HG03045 (cell line): ENCODE measurements around the gene RASAL1.
A peak's percentile ranks its signal among the peaks of the same experiment; 100 is the strongest.

Source experiments
- ATAC-seq: cut with Tn5 transposase; IDR thresholded peaks from one replicate; pipeline ENCODE4 v1.9.1; 2021; ENCODE audit warnings: mild to moderate bottlenecking, moderate library complexity; ENCODE audit not compliant: unreplicated experiment

RASAL1 gene

DNA sequence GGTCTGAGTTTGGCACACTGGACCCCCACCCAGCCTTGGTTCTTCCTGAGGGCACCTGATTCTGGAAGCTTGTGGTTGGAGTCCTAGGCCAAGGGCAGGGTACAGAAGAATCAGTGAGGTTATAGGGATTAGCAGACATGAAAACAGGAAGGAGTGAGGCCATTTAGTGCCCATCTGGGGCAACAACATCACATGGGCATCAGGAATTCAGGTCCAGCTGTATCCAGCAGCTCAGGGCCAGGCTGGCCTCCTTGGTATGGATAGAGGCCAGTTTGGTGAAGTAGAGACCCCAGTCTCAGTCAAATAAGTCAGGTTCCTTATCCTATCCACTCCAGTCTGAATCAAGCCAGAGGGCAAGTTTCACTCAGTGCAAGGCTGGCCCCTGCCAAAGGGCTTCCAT, 36.2 kb downstream of the RASAL1 start:
- no peak for ATAC-seq

GRCh38 chr12:113098441-113099028, 37.0 kb downstream of the RASAL1 start:
- ATAC-seq = no peak

DNA sequence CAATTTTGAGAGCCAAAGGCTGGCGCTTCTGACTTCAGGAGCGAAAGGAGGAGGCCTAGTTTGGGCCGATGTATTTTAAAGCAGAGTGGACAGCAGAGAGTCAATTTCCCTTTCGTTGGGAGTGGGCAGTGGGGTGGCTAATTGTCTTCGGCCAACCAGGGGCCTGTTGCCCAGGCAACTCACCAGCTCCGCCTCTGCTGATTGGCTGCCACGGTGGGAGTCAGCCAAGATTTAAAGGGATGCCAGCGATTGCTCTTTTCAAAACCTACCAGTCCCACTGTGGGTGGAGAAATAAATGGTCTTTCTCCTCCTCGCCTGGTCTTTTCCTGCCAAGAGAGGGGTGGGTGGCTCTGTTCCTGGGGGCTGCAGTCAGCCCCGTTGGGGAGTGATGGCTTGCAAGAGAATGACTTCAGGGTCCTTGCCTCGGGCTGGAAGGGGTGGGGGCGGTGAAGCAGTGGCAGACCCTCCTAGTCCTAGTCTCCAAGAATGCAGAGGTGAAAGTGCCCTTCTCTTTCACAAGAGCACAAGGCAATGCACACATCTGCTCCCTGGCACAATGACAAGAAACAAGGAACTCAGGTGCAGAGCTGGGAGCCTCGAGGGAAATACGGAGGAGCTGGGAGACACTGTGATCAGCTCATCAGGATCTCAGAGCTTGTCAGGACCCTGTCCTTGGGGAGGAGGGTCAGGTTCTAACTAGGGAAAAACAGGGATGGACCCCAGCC, 37.7 kb downstream of the RASAL1 start:
- ATAC-seq = no peak

GRCh38 chr12:113096675-113097461, 38.7 kb downstream of the RASAL1 start:
- ATAC-seq = no peak

DNA sequence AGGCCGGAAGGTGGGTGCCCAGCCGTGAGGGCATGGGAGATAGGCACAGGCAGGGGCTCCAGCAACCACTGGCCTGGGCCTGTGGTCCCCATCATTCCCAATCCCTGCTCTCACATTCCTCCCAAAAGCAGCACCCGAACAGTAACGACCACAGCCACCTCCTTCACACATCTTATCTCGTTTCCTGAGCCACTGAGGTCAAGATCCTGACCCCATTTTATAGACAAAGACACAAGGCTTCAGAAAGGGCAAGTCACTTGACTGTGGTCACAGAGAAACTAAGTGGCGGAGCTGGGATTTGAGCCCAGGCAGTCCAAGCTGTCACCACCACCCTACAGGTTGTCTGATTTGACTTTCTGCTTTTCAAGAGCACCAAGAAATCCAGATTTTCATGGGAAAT, 40.2 kb downstream of the RASAL1 start:
- ATAC-seq = no peak

- ATAC-seq = no peak
These were observed 40.8 kb downstream of the RASAL1 start for GRCh38 chr12:113094738-113095137.

DNA sequence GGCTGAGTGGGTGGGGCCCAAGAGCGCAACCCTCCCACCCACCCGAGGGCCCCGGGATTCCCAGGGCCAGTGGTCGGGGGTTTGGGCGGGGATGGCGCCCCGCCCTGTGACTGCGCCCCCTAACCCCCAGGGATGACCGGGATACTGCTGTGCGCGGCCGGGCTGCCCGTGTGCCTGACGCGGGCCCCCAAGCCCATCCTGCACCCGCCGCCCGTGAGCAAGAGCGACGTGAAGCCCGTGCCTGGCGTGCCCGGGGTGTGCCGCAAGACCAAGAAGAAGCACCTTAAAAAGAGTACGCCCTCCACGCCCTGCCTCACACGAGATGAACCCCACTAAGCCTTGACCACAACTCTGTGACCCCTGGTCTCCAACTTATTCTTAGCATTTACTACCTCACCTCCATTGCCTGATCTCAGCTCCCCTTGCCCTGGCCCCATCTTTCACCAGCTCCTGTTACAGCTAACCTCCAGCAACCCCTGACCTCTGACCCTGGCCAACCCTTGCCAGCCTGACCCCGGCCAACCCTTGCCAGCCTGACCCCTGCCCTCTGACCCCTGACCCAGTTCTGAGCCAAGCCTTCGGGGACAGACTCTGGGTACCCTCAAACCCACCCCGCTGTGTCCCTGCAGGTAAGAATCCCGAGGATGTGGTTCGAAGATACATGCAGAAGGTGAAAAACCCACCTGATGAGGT, 42.0 kb downstream of the RASAL1 start:
- ATAC-seq = peak; percentile 14

- ATAC-seq = peak; percentile 53
These were observed 42.8 kb downstream of the RASAL1 start for GRCh38 chr12:113092607-113093408.

GRCh38 chr12:113091506-113091905, 44.1 kb downstream of the RASAL1 start:
- no peak for ATAC-seq

DNA sequence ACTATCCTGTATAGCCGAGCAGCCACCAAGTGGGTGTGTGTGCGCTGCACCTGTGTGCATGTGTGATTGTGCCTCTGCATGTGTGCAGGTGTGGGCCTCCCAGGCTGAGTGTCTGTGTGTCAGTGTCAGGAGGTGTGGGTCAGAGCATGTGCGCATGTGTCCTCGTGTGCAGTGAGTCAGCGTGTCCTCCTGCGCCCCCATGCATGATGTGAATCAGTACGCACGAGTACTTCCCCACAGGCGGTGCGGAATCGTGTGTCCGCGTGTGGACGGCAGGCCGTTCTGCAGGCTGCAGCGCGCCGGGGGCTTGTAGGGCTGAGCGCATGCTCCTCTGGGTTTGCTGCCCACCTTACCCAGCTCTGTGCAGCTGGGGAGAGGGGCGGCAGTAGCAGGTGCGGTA, 44.8 kb downstream of the RASAL1 start:
- no peak for ATAC-seq

- ATAC-seq = no peak
These were observed 45.7 kb downstream of the RASAL1 start for GRCh38 chr12:113089839-113090238.

DNA sequence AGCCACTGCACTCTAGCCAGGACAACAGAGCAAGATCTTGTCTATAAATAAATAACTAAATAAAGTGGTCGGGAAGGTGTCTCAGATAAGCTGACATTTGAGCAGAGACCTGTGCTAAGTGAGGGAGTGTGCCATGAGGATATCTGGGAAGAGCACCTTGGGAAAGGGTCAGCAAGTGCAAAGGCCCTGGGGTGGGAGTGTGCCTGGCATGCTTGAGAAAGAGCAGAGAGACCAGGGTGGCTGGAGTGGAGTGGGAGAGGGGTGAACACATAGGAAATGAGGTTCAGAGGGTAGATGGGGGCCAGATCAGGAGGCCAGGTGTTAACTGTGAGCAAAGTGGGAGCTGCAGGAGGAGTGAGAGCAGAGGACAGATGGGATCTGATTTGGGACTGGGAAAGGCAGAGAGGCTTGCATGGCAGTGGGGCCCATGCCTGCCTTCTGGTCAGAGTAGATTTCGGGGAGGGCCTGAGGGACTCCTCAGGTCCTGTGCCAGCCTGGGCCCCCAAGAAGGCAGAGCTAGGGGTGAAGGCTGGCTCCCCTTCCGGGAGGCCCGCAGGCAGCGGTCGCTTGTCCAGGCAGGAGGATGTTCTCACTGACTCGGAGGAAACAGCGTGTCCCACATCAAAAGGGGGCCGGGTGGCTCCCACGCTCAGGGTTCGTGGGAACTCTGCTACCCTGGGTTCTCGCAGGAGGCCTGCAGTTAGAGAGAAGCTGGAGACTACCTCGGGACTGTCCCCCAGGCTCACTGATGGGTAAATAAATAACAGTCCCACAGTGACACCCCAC, 46.4 kb downstream of the RASAL1 start:
- ATAC-seq = no peak

GRCh38 chr12:113088037-113088436, 47.5 kb downstream of the RASAL1 start:
- ATAC-seq = no peak

- no peak for ATAC-seq
These were observed 48.4 kb downstream of the RASAL1 start for GRCh38 chr12:113087193-113087592.

DNA sequence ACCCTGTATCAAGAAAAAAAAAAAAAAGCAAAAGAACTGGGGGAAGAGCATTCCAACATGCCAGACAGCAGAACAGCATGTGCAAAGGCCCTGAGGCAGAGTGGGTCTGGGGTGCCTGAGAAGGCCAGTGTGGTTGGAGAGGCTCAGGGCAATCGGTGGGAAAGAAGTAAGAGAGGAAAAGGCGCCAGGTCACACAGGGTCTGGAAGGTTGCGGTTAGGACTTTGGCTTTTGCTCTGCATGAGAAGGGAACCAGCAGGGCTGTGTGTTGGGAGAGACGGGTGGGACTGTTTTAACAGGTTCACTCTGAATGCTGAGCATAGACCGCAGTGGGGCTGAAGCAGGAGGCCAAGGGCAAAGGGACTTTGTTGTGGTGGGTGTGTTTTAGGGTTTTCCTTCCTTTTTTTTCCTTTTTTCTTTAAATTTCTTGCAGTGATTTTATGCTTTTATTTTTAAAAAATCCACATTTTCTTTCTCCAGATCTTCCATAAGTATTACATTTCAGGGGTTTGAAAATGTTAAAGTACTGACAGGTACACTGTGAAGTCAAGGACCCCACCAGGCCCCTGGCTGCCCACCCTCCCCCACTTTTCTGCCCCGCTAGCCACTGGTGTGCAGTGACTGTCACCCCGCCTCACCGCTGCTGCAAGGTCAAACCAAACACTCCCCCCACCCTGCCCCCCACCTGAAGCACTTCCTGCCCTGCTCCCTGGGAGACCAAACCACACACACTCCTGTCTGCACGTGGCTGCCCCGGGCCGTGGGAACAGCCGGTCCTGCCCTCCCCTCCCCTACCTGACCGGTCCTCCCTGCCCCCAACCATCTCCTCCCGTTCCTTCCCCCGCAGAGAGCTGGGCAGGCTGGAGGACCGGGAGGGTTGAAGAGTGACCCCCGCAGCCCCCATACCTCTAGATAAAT, 49.1 kb downstream of the RASAL1 start:
- no peak for ATAC-seq

DNA sequence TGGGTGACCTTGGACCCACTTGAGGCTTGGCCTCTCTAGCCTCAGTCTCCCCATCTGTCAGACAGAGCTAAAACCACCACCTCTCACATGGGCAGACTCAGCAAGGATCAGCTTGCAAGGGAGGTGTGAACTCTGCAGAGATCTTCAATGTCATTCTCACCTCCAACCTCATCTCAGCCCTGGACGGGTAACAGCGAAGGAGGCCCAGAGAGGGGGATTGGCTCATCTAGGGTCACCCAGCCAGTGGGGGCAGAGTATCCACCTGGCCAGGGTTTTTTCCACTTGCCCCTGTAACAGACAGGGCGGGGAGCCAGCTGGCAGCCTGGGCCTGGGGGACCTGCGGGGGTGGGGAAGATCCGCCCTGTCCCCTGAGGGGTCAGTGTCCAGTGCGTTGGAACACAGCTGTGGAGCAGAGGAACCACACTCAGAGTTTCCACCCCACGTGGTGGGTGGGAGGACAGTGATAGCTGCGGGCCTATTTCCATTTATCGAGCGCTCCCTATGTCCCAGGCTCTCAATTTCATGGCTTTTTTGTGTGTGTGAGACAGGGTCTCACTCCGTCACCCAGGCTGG, 51.6 kb downstream of the RASAL1 start:
- ATAC-seq = no peak

DNA sequence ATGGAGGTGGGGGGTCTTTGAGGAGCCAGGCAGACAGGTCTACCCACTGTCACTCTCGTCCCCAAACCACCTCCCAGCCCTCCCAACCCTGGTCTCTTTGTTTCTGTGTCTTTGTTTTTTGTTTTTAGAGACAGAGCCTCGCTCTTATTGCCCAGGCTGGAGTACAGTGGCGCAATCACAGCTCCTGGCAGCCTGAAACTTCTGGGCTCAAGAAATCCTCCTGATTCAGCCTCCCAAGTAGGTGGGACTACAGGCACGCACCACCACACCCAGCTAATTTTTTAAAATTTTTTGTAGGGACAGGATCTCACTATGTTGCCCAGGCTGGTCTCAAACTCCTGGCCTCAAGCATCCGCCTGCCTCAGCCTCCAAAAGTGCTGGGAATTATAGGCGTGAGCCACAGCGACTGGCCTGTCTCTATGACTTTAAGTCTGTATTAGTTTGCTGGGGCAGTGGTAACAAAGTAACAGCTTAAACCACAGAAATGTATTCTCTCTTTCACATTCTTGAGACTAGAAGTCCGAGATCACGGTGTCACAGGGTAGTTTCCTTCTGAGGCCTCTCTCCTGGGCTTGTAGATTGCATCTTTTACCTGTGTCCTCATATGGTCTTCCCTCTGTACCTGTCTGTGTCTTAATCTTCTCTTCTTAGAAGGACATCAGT, 52.9 kb downstream of the RASAL1 start:
- no peak for ATAC-seq

DNA sequence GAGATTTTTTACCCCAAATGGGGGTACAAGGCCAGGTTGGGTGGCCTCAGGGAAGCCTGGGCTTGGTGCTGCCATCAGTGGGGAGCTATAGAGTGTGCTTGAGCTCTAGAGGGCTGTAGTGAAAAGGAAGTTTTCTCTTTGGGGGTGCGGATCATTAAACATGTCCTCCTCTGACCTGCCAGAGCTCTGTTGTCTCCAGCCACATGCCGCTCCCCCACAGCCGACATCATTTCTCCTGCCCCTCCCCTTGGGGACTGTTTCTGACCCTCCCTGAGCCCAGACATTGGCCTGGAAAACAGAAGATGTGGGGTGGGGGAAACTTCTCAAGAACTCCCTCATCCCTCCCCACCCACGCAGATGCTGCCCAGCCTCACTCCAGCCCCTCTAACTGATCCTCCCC, 53.7 kb downstream of the RASAL1 start:
- ATAC-seq = no peak
